Liver (tissue), 9 donors: ENCODE measurements around the gene MID1. TPM values are rescaled to one million over a fixed set of nuclear protein-coding genes. Genes with fewer than 3 reads are reported as not detected.

Experiments used
- DNase-seq: peaks from one replicate; pipeline ENCODE4 v3.0.0-alpha.2; 2017; ENCODE audit warnings: low spot score
- H3K27ac ChIP-seq, 2 donors: one replicate each; pipeline ENCODE4 v1.7.0; 2013; ENCODE audit warnings: inconsistent platforms in 2 of 2, low read length in 2 of 2, control low read depth in 1 of 2, low read depth in 1 of 2, mild to moderate bottlenecking in 1 of 2
- H3K27me3 ChIP-seq, 4 donors: one replicate each; pipeline versions ENCODE4 v1.6.1 to v1.7.0; 2013; ENCODE audit warnings: low read length in 3 of 4, inconsistent platforms in 1 of 4, mild to moderate bottlenecking in 1 of 4, moderate library complexity in 1 of 4; ENCODE audit not compliant: control insufficient read depth in 4 of 4, insufficient read depth in 4 of 4
- H3K36me3 ChIP-seq, 4 donors: one replicate each; pipeline versions ENCODE4 v1.6.1 to v1.7.0; 2013; ENCODE audit warnings: low read length in 3 of 4, mild to moderate bottlenecking in 3 of 4, low read depth in 1 of 4, moderate library complexity in 1 of 4; ENCODE audit not compliant: control insufficient read depth in 4 of 4, insufficient read depth in 3 of 4
- H3K4me1 ChIP-seq, 4 donors: one replicate each; pipeline versions ENCODE4 v1.6.1 to v1.7.0; 2013; ENCODE audit warnings: low read length in 3 of 4, mild to moderate bottlenecking in 3 of 4, moderate library complexity in 1 of 4; ENCODE audit not compliant: control insufficient read depth in 4 of 4, insufficient read depth in 4 of 4
- H3K4me3 ChIP-seq, 3 donors: one replicate each; pipeline versions ENCODE4 v1.6.1 to v1.7.0; 2013; ENCODE audit warnings: low read length in 3 of 3, control low read depth in 1 of 3, low read depth in 1 of 3, mild to moderate bottlenecking in 1 of 3
- H3K9ac ChIP-seq, 2 donors: one replicate each; pipeline ENCODE4 v1.7.0; 2013; ENCODE audit warnings: low read length in 2 of 2, mild to moderate bottlenecking in 2 of 2, moderate library complexity in 2 of 2, control low read depth in 1 of 2, low read depth in 1 of 2
- H3K9me3 ChIP-seq, 4 donors: one replicate each; pipeline versions ENCODE4 v1.6.1 to v1.7.0; 2013; ENCODE audit warnings: low read length in 3 of 4; ENCODE audit not compliant: control insufficient read depth in 4 of 4
- CTCF ChIP-seq: fragments of 150-350 bp; IDR thresholded peaks from 2 replicates; pipeline ENCODE4 v1.5.1; 2017; ENCODE audit warnings: improper control_type of control experiment, low read depth, low read length; ENCODE audit not compliant: missing input control
- EGR1 ChIP-seq, 2 donors: IDR thresholded peaks; 2 replicates each; pipeline ENCODE4 v1.6.1; 2016 to 2018; ENCODE audit warnings: antibody characterized with exemption in 2 of 2, low read depth in 2 of 2
- FOXA1 ChIP-seq: IDR thresholded peaks from 2 replicates; pipeline ENCODE4 v1.6.1; 2016; ENCODE audit warnings: antibody characterized with exemption
- GABPA ChIP-seq, 2 donors: IDR thresholded peaks in 1 of 2; conservative IDR thresholded peaks in 1 of 2; 2 replicates each; pipeline ENCODE4 v1.6.1; 2016; ENCODE audit warnings: antibody characterized with exemption in 2 of 2, mild to moderate bottlenecking in 1 of 2, moderate library complexity in 1 of 2
- HNF4A ChIP-seq, 2 donors: conservative IDR thresholded peaks; 2 replicates each; pipeline ENCODE4 v1.6.1; 2016; ENCODE audit warnings: antibody characterized with exemption in 2 of 2, mild to moderate bottlenecking in 2 of 2
- HNF4G ChIP-seq: IDR thresholded peaks from 2 replicates; pipeline ENCODE4 v1.6.1; 2016; ENCODE audit warnings: antibody characterized with exemption
- JUND ChIP-seq, 2 donors: IDR thresholded peaks; 2 replicates each; pipeline ENCODE4 v1.6.1; 2016; ENCODE audit warnings: antibody characterized with exemption in 2 of 2
- MAX ChIP-seq: IDR thresholded peaks from 2 replicates; pipeline ENCODE4 v1.6.1; 2016; ENCODE audit warnings: antibody characterized with exemption
- NR2F2 ChIP-seq: IDR thresholded peaks from 2 replicates; pipeline ENCODE4 v1.6.1; 2016; ENCODE audit warnings: antibody characterized with exemption
- REST ChIP-seq: IDR thresholded peaks from 2 replicates; pipeline ENCODE4 v1.6.1; 2016; ENCODE audit warnings: antibody characterized with exemption, mild to moderate bottlenecking
- SP1 ChIP-seq: IDR thresholded peaks from 2 replicates; pipeline ENCODE4 v1.6.1; 2018; ENCODE audit warnings: antibody characterized with exemption, mild to moderate bottlenecking
- ZBTB33 ChIP-seq: IDR thresholded peaks from 2 replicates; pipeline ENCODE4 v1.6.1; 2016; ENCODE audit warnings: antibody characterized with exemption
- WGBS: extraction: QIAGEN DNeasy Blood & Tissue Kit; methylation state at CpG from one replicate; pipeline ENCODE4 v1.1.7; 2013; 5-methylcytosine and 5-hydroxymethylcytosine counted together
- polyA plus RNA-seq, 2 donors: library from polyadenylated mRNA; stranded (reverse) in 1 of 2; unstranded in 1 of 2; fragments of 200-250 nt in 1 of 2; fragments of >200 nt in 1 of 2; fragmentation: Nextera tagmentation in 1 of 2; extraction: Ambion mirVana in 1 of 2; gene quantifications; one replicate each; pipeline versions ENCODE4 v1.2.1 to v1.2.3, GENCODE V29; 2013 to 2015
- total RNA-seq, 2 donors: library from RNA; depleted of rRNA; stranded (reverse); fragments of >200 nt; gene quantifications; one replicate each; pipeline ENCODE4 v1.2.3, GENCODE V29; 2014
- donor health status: healthy.
- donor health status: healthy.
- donor health status: healthy.
- donor health status: healthy.
- donor health status: healthy.

Gene MID1
- total and polyA plus RNA-seq, 4 donors: 1.8 to 7.9 (median 4.2) TPM

- Histone ChIP-seq H3K4me1 (no peaks in the 10 kb centered on the region), H3K9ac (no peak overlapping the region), H3K36me3 (no peaks in the 10 kb centered on the region), H3K27me3 (no peaks in the 10 kb centered on the region), H3K4me3 (no peak overlapping the region), H3K27ac (no peak overlapping the region), H3K9me3 (no peaks in the 10 kb centered on the region)
- no peak for DNase-seq
- no peak for TF ChIP-seq FOXA1
- no peak for TF ChIP-seq NR2F2
- TF ChIP-seq MAX: no peak
- no peak for TF ChIP-seq SP1
- TF ChIP-seq EGR1 (IDR thresholded peaks at IDR 0.05; ENCODE audit: low read depth in 2 of 2): no peak
- no peak for TF ChIP-seq ZBTB33
- no peak for TF ChIP-seq HNF4G
- no peak for TF ChIP-seq REST
- TF ChIP-seq GABPA (IDR thresholded peaks at IDR 0.05 in 1 of 2, conservative IDR thresholded peaks at IDR 0.05 in 1 of 2): no peak
- 57% methylated on average over 1 of the region's 1 CpG for WGBS
Measured at GRCh38 chrX:10666102-10666501, 45.7 kb upstream of the MID1 start.

GRCh38 chrX:10665681-10666080, 45.3 kb upstream of the MID1 start:
- Histone ChIP-seq H3K9ac (no peak overlapping the region), H3K4me3 (no peak overlapping the region), H3K9me3 (no peaks in the 10 kb centered on the region), H3K4me1 (no peaks in the 10 kb centered on the region), H3K27me3 (no peaks in the 10 kb centered on the region), H3K36me3 (no peaks in the 10 kb centered on the region), H3K27ac (no peak overlapping the region)
- no peak for TF ChIP-seq JUND (IDR thresholded peaks at IDR 0.05)
- no peak for TF ChIP-seq HNF4A (conservative IDR thresholded peaks at IDR 0.05)
- no peak for TF ChIP-seq GABPA (IDR thresholded peaks at IDR 0.05 in 1 of 2, conservative IDR thresholded peaks at IDR 0.05 in 1 of 2)
- no peak for TF ChIP-seq MAX
- TF ChIP-seq CTCF: no peak
- no peak for TF ChIP-seq SP1
- no peak for TF ChIP-seq REST
- TF ChIP-seq FOXA1: no peak
- no peak for TF ChIP-seq EGR1 (IDR thresholded peaks at IDR 0.05; ENCODE audit: low read depth in 2 of 2)
- no peak for DNase-seq
- WGBS: 94% methylated on average over 7 of the region's 7 CpGs
